ENCODE data around the gene SH3GL3.

Gene SH3GL3

GRCh38 chr15:83487519-83487918 lies 40.4 kb downstream of the SH3GL3 start:
- Histone ChIP-seq H3K9me3 (ENCODE audit: control insufficient read depth, insufficient read depth, low read depth, low read length) (no peaks in the 10 kb centered on the region), H3K36me3 (ENCODE audit: control insufficient read depth in 2 of 2, insufficient read depth in 1 of 2, low read length in 2 of 2) (no peaks in the 10 kb centered on the region), H3K4me1 (ENCODE audit: control insufficient read depth, insufficient read depth, low read length) (no peaks in the 10 kb centered on the region), H3K4me3 (ENCODE audit: low read depth, low read length) (no peak overlapping the region), H3K27ac (ENCODE audit: extremely low read depth, low read depth, low read length) (no peak overlapping the region)
- ChIA-PET CTCF (no interaction called here), POLR2A (no interaction called here)
- TF ChIP-seq YY1 (tag by site-specific recombination; IDR thresholded peaks at IDR 0.05) (no peak), ZFP37 (tag by site-specific recombination; IDR thresholded peaks at IDR 0.05) (no peak), ZNF518A (tag by site-specific recombination; conservative IDR thresholded peaks at IDR 0.05; ENCODE audit: low read depth) (no peak), HOXD13 (CRISPR knock-in tag; IDR thresholded peaks at IDR 0.05; ENCODE audit: borderline replicate concordance) (no peak), ZNF302 (tag by site-specific recombination; IDR thresholded peaks at IDR 0.05; ENCODE audit: low read depth) (no peak), ZXDB (tag by site-specific recombination; IDR thresholded peaks at IDR 0.05) (no peak), ZNF155 (tag by site-specific recombination; IDR thresholded peaks at IDR 0.05) (no peak), ZNF600 (tag by site-specific recombination; IDR thresholded peaks at IDR 0.05) (no peak), ZNF341 (tag by site-specific recombination; IDR thresholded peaks at IDR 0.05; ENCODE audit: low read depth) (no peak), ZNF354C (tag by site-specific recombination; IDR thresholded peaks at IDR 0.05; ENCODE audit: borderline replicate concordance, low read depth) (no peak), KLF9 (tag by site-specific recombination; IDR thresholded peaks at IDR 0.05; ENCODE audit: low read depth) (no peak), ZNF791 (tag by site-specific recombination; IDR thresholded peaks at IDR 0.05) (no peak), ZNF2 (tag by site-specific recombination; IDR thresholded peaks at IDR 0.05) (no peak), GLIS1 (tag by site-specific recombination; IDR thresholded peaks at IDR 0.05) (no peak), ZNF677 (tag by site-specific recombination; IDR thresholded peaks at IDR 0.05) (no peak), ZNF311 (tag by site-specific recombination; IDR thresholded peaks at IDR 0.05; ENCODE audit: borderline replicate concordance) (no peak)

DNA sequence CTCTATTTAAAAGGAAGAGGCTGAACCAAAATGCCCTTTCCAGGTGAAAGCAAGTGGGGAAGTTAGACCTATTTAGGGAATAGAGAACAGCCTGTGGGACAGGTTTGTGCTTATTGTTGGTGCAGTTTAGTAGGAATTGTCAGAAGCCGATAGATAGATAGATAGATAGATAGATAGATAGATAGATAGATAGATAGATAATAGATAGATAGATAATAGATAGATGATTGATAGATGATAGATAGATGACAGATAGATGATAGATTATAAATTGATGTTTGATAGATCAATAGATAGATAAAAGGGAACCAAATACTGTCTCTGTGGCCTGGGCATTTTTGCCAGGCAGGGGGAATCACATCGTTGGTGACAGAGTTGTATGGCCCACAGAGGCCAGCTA lies 42.5 kb downstream of the SH3GL3 start:
- ChIA-PET CTCF (interaction anchor here (0.6 kb wide), 1 partner anchor 211 kb away, joined by 3 read pairs; no protein-coding TSS in a partner anchor), POLR2A (interaction anchor here (0.7 kb wide), 1 partner anchor 496 kb away, joined by 4 read pairs; no protein-coding TSS in a partner anchor)
- Histone ChIP-seq H3K27ac (ENCODE audit: extremely low read depth, low read depth, low read length) (no peak overlapping the region), H3K36me3 (ENCODE audit: control insufficient read depth in 2 of 2, insufficient read depth in 1 of 2, low read length in 2 of 2) (no peaks in the 10 kb centered on the region), H3K4me1 (ENCODE audit: control insufficient read depth, insufficient read depth, low read length) (no peaks in the 10 kb centered on the region), H3K9me3 (ENCODE audit: control insufficient read depth, insufficient read depth, low read depth, low read length) (no peaks in the 10 kb centered on the region), H3K4me3 (ENCODE audit: low read depth, low read length) (no peak overlapping the region)
- TF ChIP-seq ZNF114 (tag by site-specific recombination; IDR thresholded peaks at IDR 0.05), result no peak
- no peak for TF ChIP-seq ZBTB7A (tag by site-specific recombination; IDR thresholded peaks at IDR 0.05; ENCODE audit: low read depth)
- no peak for TF ChIP-seq OVOL3 (tag by site-specific recombination; IDR thresholded peaks at IDR 0.05)
- TF ChIP-seq ZNF777 (tag by site-specific recombination; IDR thresholded peaks at IDR 0.05; ENCODE audit: borderline replicate concordance), result no peak
- TF ChIP-seq ZNF785 (tag by site-specific recombination; IDR thresholded peaks at IDR 0.05), result no peak
- TF ChIP-seq ZNF169 (tag by site-specific recombination; IDR thresholded peaks at IDR 0.05), result no peak
- TF ChIP-seq ZIC2 (tag by site-specific recombination; IDR thresholded peaks at IDR 0.05), result no peak
- no peak for TF ChIP-seq ZNF626 (tag by site-specific recombination; IDR thresholded peaks at IDR 0.05)
- TF ChIP-seq BCL11B (tag by site-specific recombination; IDR thresholded peaks at IDR 0.05; ENCODE audit: low read depth), result no peak
- TF ChIP-seq, protein P1, sequence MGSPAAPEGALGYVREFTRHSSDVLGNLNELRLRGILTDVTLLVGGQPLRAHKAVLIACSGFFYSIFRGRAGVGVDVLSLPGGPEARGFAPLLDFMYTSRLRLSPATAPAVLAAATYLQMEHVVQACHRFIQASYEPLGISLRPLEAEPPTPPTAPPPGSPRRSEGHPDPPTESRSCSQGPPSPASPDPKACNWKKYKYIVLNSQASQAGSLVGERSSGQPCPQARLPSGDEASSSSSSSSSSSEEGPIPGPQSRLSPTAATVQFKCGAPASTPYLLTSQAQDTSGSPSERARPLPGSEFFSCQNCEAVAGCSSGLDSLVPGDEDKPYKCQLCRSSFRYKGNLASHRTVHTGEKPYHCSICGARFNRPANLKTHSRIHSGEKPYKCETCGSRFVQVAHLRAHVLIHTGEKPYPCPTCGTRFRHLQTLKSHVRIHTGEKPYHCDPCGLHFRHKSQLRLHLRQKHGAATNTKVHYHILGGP (tag by site-specific recombination; IDR thresholded peaks at IDR 0.05), result no peak
- TF ChIP-seq ZNF391 (tag by site-specific recombination; IDR thresholded peaks at IDR 0.05; ENCODE audit: borderline replicate concordance, low read depth), result no peak
- no peak for TF ChIP-seq ZNF549 (tag by site-specific recombination; IDR thresholded peaks at IDR 0.05)
- TF ChIP-seq ZNF2 (tag by site-specific recombination; IDR thresholded peaks at IDR 0.05), result no peak
- TF ChIP-seq ZBTB17 (tag by site-specific recombination; IDR thresholded peaks at IDR 0.05), result no peak
- TF ChIP-seq MYNN (tag by site-specific recombination; IDR thresholded peaks at IDR 0.05; ENCODE audit: borderline replicate concordance), result no peak
- TF ChIP-seq ZNF624 (tag by site-specific recombination; IDR thresholded peaks at IDR 0.05), result no peak
- no peak for TF ChIP-seq ZNF140 (tag by site-specific recombination; IDR thresholded peaks at IDR 0.05)
- TF ChIP-seq ZNF561 (tag by site-specific recombination; IDR thresholded peaks at IDR 0.05; ENCODE audit: borderline replicate concordance), result no peak
- TF ChIP-seq SETDB1 (IDR thresholded peaks at IDR 0.05; ENCODE audit: insufficient read length, low read length), result no peak
